ENCODE measurements around the gene PGM5.

PGM5 gene

GRCh38 chr9:68446836-68447235 lies 90.4 kb downstream of the PGM5 start:
- DNase-seq = no peak

GRCh38 chr9:68447611-68448010 lies 91.2 kb downstream of the PGM5 start:
- DNase-seq = no peak

GRCh38 chr9:68454579-68455334 lies 98.3 kb downstream of the PGM5 start:
- no peak for DNase-seq

DNA sequence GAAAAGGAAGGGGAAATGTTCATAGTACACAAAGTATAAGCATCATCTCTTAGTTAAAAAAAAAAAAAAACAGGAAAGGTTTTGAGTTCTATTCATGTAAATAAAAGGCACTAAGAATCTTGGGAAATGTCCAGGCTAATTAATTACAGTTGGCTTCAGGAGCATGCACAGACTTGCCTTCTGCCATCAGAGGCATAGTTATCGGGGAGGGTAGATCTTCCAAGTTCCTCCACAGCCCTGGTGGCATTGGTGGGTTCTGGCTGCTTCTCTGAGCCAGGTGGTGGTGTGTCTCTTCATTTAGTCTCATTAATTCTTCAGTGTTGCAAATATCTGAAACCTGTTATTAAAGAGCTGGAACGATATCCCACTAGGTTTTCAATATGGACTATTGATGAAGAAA lies 99.0 kb downstream of the PGM5 start:
- no peak for DNase-seq

GRCh38 chr9:68457803-68458202 lies 101.4 kb downstream of the PGM5 start:
- no peak for DNase-seq

- DNase-seq = no peak
Observed at GRCh38 chr9:68458918-68459317, 102.5 kb downstream of the PGM5 start.

GRCh38 chr9:68462105-68462775 lies 105.8 kb downstream of the PGM5 start:
- DNase-seq = no peak

GRCh38 chr9:68470067-68470466 lies 113.7 kb downstream of the PGM5 start:
- no peak for DNase-seq

- DNase-seq = no peak
Observed at GRCh38 chr9:68470634-68471033, 114.2 kb downstream of the PGM5 start.

DNA sequence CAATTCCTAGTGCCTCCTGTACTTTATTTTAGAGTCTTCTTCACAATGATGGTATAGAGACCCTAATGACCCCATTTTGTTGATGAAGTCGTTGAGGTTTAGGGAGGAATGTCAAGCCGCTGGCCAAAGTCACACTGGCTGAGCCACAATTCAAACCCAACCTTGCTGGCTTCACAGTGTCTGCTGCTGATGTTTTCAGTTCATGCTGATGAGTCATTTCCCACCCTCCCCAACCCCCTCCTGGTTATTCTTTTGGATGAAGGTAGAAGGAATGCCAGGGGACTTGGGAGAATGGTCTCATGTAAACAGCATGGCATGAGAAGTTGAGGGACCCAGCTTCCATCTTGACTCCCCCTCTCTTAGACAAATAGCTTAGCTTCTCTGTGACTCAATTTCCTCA lies 115.7 kb downstream of the PGM5 start:
- DNase-seq = no peak

- no peak for DNase-seq
Observed at GRCh38 chr9:68473790-68474189, 117.4 kb downstream of the PGM5 start.

DNA sequence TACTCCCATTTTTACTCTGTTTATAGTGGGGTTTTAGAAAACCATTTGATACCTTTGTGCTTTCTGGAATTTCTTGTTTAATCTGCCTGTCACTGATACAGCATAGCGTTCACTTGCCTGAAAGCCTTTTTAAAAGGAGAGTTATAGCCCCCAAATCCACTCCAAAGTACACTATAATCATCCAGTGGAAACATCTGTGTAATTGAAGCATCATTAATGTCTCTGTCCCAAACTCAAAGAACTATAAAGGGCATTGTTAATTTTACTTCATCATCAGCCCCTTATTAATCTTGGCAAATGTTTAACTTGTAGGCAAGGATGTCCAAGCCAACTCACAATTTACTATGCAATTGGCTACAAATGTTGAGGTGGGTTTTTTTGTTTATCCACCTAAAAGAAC lies 120.0 kb downstream of the PGM5 start:
- DNase-seq = no peak

- no peak for DNase-seq
Observed at GRCh38 chr9:68476847-68477246, 120.4 kb downstream of the PGM5 start.

GRCh38 chr9:68480807-68481206 lies 124.4 kb downstream of the PGM5 start:
- no peak for DNase-seq

DNA sequence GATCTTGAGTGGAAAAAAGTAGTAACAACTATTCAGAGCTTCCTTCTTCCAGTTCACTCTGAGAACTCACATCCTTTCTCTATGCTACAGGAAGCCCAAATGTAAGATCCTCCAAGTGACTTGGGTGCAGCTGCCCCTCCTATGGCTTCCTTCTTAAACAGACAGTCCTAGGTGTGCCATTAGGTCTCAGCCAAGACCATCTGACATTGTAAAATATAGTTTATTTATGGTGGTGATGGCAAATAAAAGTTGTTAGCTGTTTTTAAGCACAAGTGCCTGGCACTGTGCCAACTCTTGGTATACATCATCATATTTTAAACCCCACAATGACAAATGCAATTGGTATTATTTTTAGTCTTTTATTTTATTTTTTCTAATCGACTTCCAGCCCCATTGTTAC lies 126.1 kb downstream of the PGM5 start:
- DNase-seq = no peak

GRCh38 chr9:68488126-68488525 lies 131.7 kb downstream of the PGM5 start:
- DNase-seq = no peak

DNA sequence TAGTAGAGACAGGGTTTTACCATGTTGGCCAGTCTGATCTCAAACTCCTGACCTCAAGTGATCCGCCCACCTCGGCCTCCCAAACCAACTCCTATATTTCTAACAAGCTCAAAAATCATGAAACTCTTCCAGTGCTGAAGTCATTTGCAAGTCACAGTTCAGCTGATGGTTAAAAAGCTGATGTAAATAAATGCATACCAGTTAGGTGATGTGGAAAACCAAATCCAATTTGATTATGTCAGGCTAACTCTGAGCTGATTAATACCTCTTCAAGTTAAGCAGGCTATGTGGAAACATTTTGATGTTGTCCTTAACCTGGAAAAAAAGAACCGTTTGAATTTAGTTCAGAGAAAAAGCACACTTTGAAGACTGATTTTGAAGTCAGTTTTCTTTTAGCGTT lies 133.2 kb downstream of the PGM5 start:
- no peak for DNase-seq

DNA sequence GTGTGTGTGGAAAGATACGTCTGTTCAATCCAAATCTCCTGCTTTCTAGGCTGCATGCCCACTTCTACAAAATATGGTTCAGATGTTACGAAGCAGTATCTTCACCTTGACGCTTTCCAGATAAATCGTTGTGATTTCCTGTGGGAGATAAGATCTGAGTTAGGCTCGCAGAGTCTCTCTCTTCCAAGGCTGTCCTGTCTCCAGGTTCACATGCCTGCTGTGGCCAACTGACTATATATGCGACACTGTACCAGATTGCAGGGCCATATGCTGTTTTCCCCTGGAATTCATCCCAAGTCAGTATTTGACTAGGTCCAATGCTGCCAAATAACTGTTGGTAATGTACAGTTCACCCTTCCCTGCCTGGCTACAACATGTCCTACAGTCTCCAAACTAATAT lies 136.4 kb downstream of the PGM5 start:
- no peak for DNase-seq

GRCh38 chr9:68493541-68493940 lies 137.1 kb downstream of the PGM5 start:
- no peak for DNase-seq

DNA sequence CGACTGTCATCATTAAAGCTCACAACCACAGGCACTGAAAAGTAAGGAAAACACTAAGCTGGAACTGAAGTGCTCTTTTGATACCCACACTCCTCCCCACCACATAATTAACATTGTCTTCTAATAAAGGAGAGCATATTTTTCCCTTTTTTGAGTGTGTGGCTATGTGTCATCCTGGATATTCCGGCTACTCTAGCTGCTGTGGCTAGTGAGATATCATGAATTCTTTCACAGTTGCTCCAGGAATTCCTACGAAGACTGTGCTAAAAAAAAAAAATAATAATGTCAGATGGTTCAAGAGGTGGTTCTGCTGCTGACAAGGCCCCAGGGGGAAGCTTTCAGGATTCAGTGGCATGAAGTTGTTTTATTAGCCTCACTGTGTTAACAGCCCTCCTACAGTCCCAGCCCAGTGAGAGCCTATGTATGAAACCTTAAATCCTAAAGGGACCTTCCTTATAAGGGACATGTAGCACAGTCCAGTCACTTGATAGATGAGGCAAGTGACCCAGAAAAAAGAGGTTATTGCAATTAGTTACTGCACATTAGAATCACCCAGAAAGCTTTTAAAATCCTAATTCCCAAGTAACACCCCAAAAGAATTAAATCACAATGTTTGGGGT lies 137.7 kb downstream of the PGM5 start:
- no peak for DNase-seq

- no peak for DNase-seq
Observed at GRCh38 chr9:68495247-68495646, 138.8 kb downstream of the PGM5 start.

DNA sequence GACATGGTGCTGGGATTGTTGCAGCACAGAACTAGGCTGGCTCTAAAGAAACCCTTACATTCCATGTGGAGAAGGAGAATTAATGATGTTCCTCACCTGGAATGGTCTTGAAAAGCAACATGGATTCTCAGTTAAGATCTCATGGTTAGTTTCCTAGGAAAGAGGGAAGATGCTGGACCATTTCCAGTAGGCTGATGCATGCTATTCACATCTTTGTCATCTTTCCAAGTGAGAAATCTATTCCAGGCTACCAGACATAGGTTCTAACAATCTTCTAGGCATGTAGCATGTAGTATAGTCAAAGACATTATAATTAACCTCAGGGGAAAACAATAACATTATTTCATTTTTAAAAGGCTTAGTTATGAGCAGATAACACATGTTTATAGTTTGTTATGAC lies 139.9 kb downstream of the PGM5 start:
- no peak for DNase-seq

GRCh38 chr9:68497629-68498028 lies 141.2 kb downstream of the PGM5 start:
- no peak for DNase-seq

DNA sequence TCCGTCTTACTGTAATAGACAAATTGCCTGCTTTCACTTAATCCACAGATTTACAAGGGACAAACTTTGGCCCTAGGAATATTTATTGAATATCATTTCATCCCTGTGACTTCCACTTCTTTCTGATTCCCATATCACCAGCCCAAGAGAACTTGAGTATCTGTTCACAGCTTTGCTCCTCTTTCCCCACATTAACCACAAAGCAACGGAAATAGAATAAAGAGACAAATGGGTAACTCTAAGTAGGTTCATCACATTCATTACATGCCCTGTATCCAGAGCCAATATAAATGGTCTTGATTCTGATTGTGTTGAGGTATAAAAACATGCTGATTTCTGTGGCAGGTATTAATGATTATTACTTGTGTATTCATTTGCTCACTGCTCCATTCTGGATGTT lies 142.4 kb downstream of the PGM5 start:
- no peak for DNase-seq
